ENCODE measurements around the gene PRDM12.

DNA sequence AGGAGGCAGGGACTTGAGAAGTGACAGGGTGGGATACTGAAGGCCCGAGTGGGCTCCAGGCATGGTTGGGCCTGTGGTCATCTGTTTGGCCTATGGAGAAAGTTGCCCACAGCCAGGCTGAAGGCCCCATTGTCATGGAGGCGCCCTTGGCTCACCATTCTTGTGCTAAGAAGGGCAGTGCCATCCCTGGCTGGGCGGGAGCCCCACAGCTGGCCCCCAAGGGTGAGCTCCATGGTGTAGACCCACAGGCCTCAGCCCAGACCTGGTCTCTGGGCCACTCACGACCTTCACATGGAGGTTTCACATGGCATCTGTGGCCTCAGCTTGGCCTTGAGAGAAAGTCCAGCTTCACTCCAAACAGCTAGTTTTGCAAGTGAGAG lies 34.3 kb upstream of the PRDM12 start:
- TF ChIP-seq POLR2AphosphoS5 (IDR thresholded peaks at IDR 0.05; ENCODE audit: borderline replicate concordance, low read depth, low read length) (no peak), EZH2 (IDR thresholded peaks at IDR 0.05) (no peak), FOXP2 (optimal IDR thresholded peaks at IDR 0.05; ENCODE audit: control extremely low read depth, extremely low read length, insufficient read depth) (no peak)
